Naive B cell (primary cell): ENCODE results near the gene ELOVL2. TPM values are rescaled to one million over a fixed set of nuclear protein-coding genes. Genes with fewer than 3 reads are reported as not detected.
"Not testable (repeated sequence)": the region's sequence is repeated elsewhere in the genome, so short reads cannot be mapped to it uniquely, and the experiment has no call there.

Experiments used
- ATAC-seq, 2 donors: fragments of 150-1000 bp; cut with Tn5 transposase; 2 replicates each; pipeline ENCODE4 v1.10.0; 2021; ENCODE audit warnings: low read depth in 2 of 2, mild to moderate bottlenecking in 2 of 2, moderate library complexity in 2 of 2
- DNase-seq: peaks from one replicate; pipeline ENCODE4 v3.0.0; 2022
- H3K27ac Mint-ChIP-seq, 6 donors: one replicate each; pipeline ENCODE4 v1.8.0; 2020 to 2022; ENCODE audit warnings: mild to moderate bottlenecking in 6 of 6, mixed read lengths in 6 of 6, moderate library complexity in 5 of 6, inconsistent platforms in 2 of 6
- H3K27me3 Mint-ChIP-seq, 3 donors: one replicate each; pipeline ENCODE4 v1.8.0; 2021 to 2022; ENCODE audit warnings: mixed read lengths in 3 of 3, mild to moderate bottlenecking in 1 of 3
- H3K36me3 Mint-ChIP-seq, 2 donors: one replicate each; pipeline ENCODE4 v1.8.0; 2020 to 2022; ENCODE audit warnings: mixed read lengths in 2 of 2, inconsistent platforms in 1 of 2, mild to moderate bottlenecking in 1 of 2
- H3K4me1 Mint-ChIP-seq, 3 donors: one replicate each; pipeline ENCODE4 v1.8.0; 2020 to 2022; ENCODE audit warnings: mixed read lengths in 3 of 3, inconsistent platforms in 1 of 3, mild to moderate bottlenecking in 1 of 3, moderate library complexity in 1 of 3
- H3K4me3 Mint-ChIP-seq, 8 donors: one replicate each; pipeline ENCODE4 v1.8.0; 2020 to 2022; ENCODE audit warnings: mild to moderate bottlenecking in 8 of 8, mixed read lengths in 8 of 8, moderate library complexity in 8 of 8, inconsistent platforms in 2 of 8
- H3K9me3 Mint-ChIP-seq, 7 donors: one replicate each; pipeline ENCODE4 v1.8.0; 2020 to 2022; ENCODE audit warnings: mixed read lengths in 7 of 7, mild to moderate bottlenecking in 5 of 7, inconsistent platforms in 2 of 7, moderate library complexity in 1 of 7
- polyA plus RNA-seq, 6 donors: library from polyadenylated mRNA; unstranded; fragments of 300-500 nt; fragmentation: Illumina TruSeq; gene quantifications; one replicate each; pipeline ENCODE4 v1.2.3, GENCODE V29; 2021; ENCODE audit warnings: low read depth in 6 of 6

The ELOVL2 gene
- polyA plus RNA-seq, 6 donors from 2014 or later = not detected

DNA sequence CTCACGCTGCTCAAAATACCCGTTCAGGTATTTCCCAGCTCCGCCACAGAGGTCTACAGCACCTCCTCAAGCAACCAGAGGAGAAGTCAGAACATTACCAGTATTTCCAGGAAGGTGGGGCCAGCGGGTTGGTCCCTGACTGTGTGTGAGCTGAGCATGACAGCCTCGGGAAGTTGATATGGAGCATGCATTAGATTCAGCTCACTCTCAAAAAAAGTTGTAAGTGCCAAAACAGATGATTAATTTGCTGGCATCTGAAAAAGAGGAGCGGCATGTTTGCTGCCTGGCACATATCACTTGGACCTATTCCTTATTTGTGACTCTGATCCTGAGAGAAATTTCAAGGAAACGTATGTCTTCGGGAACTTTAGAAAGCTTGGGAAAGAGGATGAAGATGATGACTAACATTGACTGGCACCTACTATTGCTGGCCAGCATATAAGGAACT is 32.3 kb downstream of the ELOVL2 start:
- DNase-seq (no peak), ATAC-seq (no peak)
- no peaks in the 10 kb centered on the region for H3K36me3 Mint-ChIP-seq
- no peak overlapping the region for H3K27ac Mint-ChIP-seq
- no peaks in the 10 kb centered on the region for H3K9me3 Mint-ChIP-seq
- no peak overlapping the region for H3K4me3 Mint-ChIP-seq
- no peaks in the 10 kb centered on the region for H3K4me1 Mint-ChIP-seq
- H3K27me3 Mint-ChIP-seq = peaks cover 6 to 36% (median 19%) of the 10 kb centered on the region in 3 donors

GRCh38 chr6:11009353-11009752 is 34.8 kb downstream of the ELOVL2 start:
- H3K9me3 Mint-ChIP-seq = no peaks in the 10 kb centered on the region
- no peak overlapping the region for H3K27ac Mint-ChIP-seq
- H3K4me1 Mint-ChIP-seq = no peaks in the 10 kb centered on the region
- H3K4me3 Mint-ChIP-seq = peak overlapping the region in 1 of 8 donors; percentile 49
- ATAC-seq (no peak), DNase-seq (no peak)
- H3K36me3 Mint-ChIP-seq = no peaks in the 10 kb centered on the region
- peaks cover 6 to 21% (median 13%) of the 10 kb centered on the region in 3 donors for H3K27me3 Mint-ChIP-seq

GRCh38 chr6:11008821-11009220 is 35.3 kb downstream of the ELOVL2 start:
- ATAC-seq (no peak), DNase-seq (no peak)
- Mint-ChIP-seq H3K27me3 (peaks cover 6 to 19% (median 10%) of the 10 kb centered on the region in 3 donors), H3K4me3 (no peak overlapping the region), H3K36me3 (no peaks in the 10 kb centered on the region), H3K4me1 (no peaks in the 10 kb centered on the region), H3K27ac (no peak overlapping the region), H3K9me3 (no peaks in the 10 kb centered on the region)

- Mint-ChIP-seq H3K4me3 (peak overlapping the region in 1 of 8 donors; percentile 44), H3K4me1 (no peaks in the 10 kb centered on the region), H3K27ac (no peak overlapping the region), H3K9me3 (no peaks in the 10 kb centered on the region), H3K36me3 (no peaks in the 10 kb centered on the region), H3K27me3 (peaks cover under 1 to 10% (median 1%) of the 10 kb centered on the region in 3 donors)
- ATAC-seq (no peak), DNase-seq (no peak)
These were observed 36.1 kb downstream of the ELOVL2 start for GRCh38 chr6:11007715-11008608.

GRCh38 chr6:11006061-11006460 is 38.0 kb downstream of the ELOVL2 start:
- Mint-ChIP-seq H3K36me3 (no peaks in the 10 kb centered on the region), H3K9me3 (no peaks in the 10 kb centered on the region), H3K27ac (no peak overlapping the region), H3K4me1 (no peaks in the 10 kb centered on the region), H3K27me3 (peaks cover 0 to 8% (median 0%) of the 10 kb centered on the region in 3 donors), H3K4me3 (no peak overlapping the region)
- no peak for DNase-seq
- no peak for ATAC-seq

DNA sequence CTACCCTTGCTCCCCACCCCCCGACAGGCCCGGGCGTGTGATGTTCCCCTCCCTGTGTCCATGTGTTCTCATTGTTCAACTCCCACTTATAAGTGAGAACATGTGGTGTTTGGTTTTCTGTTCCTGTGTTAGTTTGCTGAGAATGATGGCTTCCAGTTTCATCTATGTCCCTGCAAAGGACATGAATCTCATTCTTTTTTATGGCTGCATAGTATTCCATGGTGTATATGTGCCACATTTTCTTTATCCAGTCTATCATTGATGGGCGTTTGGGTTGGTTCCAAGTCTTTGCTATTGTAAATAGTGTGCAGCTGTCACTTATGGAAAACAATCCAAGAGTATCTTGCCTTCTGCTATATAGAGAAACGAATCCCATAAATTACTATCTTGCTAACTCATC is 40.8 kb downstream of the ELOVL2 start:
- H3K4me1 Mint-ChIP-seq, H3K9me3 Mint-ChIP-seq, DNase-seq, H3K4me3 Mint-ChIP-seq, H3K36me3 Mint-ChIP-seq, ATAC-seq, H3K27ac Mint-ChIP-seq, H3K27me3 Mint-ChIP-seq: not testable (repeated sequence)

GRCh38 chr6:11002176-11002575 is 41.9 kb downstream of the ELOVL2 start:
- Mint-ChIP-seq H3K27ac (no peak overlapping the region), H3K27me3 (no peaks in the 10 kb centered on the region), H3K4me3 (no peak overlapping the region), H3K9me3 (no peaks in the 10 kb centered on the region), H3K36me3 (no peaks in the 10 kb centered on the region), H3K4me1 (no peaks in the 10 kb centered on the region)
- DNase-seq = no peak
- ATAC-seq = no peak

GRCh38 chr6:10999994-11000393 is 44.1 kb downstream of the ELOVL2 start:
- H3K9me3 Mint-ChIP-seq = no peaks in the 10 kb centered on the region
- ATAC-seq = no peak
- peak overlapping the region in 1 of 6 donors; percentile 2 for H3K27ac Mint-ChIP-seq
- no peak overlapping the region for H3K4me3 Mint-ChIP-seq
- no peaks in the 10 kb centered on the region for H3K36me3 Mint-ChIP-seq
- DNase-seq = no peak
- no peaks in the 10 kb centered on the region for H3K27me3 Mint-ChIP-seq
- no peaks in the 10 kb centered on the region for H3K4me1 Mint-ChIP-seq

GRCh38 chr6:10995114-10995707 is 48.9 kb downstream of the ELOVL2 start:
- H3K9me3 Mint-ChIP-seq = no peaks in the 10 kb centered on the region
- H3K36me3 Mint-ChIP-seq = no peaks in the 10 kb centered on the region
- no peaks in the 10 kb centered on the region for H3K4me1 Mint-ChIP-seq
- ATAC-seq (no peak), DNase-seq (no peak)
- no peaks in the 10 kb centered on the region for H3K27me3 Mint-ChIP-seq
- no peak overlapping the region for H3K27ac Mint-ChIP-seq
- no peak overlapping the region for H3K4me3 Mint-ChIP-seq

DNA sequence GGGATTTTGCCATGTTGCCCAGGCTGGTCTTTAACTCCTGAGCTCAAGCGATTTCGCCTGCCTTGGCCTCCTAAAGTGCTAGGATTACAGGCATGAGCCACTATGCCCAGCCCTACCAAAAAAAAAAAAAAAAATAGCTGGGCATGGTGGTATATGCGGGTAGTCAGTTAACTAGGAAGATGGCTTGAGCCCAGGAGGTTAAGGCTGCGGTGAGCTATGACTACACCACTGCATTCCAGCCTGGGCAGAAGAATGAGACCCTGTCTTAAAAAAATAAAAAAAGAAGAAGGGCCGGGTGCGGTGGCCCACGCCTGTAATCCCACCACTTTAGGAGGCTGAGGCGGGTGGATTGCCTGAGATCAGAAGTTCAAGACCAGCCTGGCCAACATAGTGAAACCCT is 50.2 kb downstream of the ELOVL2 start:
- Mint-ChIP-seq H3K27ac (no peak overlapping the region), H3K36me3 (no peaks in the 10 kb centered on the region), H3K27me3 (no peaks in the 10 kb centered on the region), H3K4me3 (no peak overlapping the region), H3K4me1 (no peaks in the 10 kb centered on the region), H3K9me3 (no peaks in the 10 kb centered on the region)
- no peak for ATAC-seq
- DNase-seq = no peak

DNA sequence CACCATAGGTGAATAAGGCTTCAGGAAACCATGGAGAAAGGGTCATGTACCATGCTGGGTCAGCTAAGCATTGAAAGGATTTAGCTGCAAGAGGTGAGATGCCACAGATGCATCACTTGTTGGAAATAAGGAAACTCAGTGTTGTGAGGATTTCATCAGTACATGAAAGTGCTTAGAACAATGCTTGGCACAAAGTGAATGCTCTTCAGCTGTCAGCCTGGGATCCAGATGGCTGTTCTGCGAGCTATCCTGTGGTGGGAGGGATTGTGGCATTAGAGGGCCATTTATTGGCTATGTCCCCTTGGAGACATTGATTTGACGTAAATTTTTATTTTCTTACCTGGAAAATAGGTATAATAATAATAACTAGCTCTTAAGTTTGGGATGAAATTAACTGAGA is 53.0 kb downstream of the ELOVL2 start:
- ATAC-seq (no peak), DNase-seq (no peak)
- no peak overlapping the region for H3K4me3 Mint-ChIP-seq
- H3K27me3 Mint-ChIP-seq = peaks cover 0 to 6% (median 3%) of the 10 kb centered on the region in 3 donors
- no peaks in the 10 kb centered on the region for H3K4me1 Mint-ChIP-seq
- peaks cover 0 to 3% (median 0%) of the 10 kb centered on the region in 7 donors for H3K9me3 Mint-ChIP-seq
- H3K36me3 Mint-ChIP-seq = no peaks in the 10 kb centered on the region
- H3K27ac Mint-ChIP-seq = no peak overlapping the region

DNA sequence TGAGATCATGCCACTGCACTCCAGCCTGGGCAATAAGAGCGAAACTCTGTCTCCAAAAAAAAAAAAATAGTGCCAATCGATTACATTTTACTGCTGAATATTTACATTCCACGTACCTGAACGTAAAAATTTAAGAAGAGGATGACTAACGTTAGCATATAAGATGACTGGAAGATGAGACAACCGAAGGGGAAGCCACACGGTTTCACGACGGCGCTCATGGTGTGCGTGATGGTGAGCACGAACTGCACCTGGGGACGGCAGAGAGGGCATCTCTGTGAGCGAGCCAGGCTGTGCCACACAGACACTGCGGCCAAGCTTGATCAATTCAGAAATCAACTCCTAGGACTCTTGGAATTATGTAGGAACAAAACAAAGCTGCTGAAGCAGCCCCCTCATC is 54.5 kb downstream of the ELOVL2 start:
- Mint-ChIP-seq H3K36me3 (no peaks in the 10 kb centered on the region), H3K9me3 (peaks cover 0 to 7% (median 2%) of the 10 kb centered on the region in 7 donors), H3K4me1 (no peaks in the 10 kb centered on the region), H3K27me3 (peaks cover 0 to 6% (median 3%) of the 10 kb centered on the region in 3 donors), H3K4me3 (no peak overlapping the region), H3K27ac (no peak overlapping the region)
- DNase-seq (no peak), ATAC-seq (no peak)

DNA sequence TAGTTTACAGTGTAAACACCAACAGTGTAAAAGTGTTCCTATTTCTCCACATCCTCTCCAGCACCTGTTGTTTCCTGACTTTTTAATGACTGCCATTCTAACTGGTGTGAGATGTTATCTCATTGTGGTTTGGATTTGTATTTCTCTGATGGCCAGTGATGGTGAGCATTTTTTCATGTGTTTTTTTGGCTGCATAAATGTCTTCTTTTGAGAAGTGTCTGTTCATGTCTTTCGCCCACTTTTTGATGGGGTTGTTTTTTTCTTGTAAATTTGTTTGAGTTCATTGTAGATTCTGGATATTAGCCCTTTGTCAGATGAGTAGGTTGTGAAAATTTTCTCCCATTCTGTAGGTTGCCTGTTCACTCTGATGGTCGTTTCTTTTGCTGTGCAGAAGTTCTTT is 59.1 kb downstream of the ELOVL2 start:
- H3K27me3 Mint-ChIP-seq, H3K36me3 Mint-ChIP-seq, H3K27ac Mint-ChIP-seq, H3K9me3 Mint-ChIP-seq, DNase-seq, ATAC-seq, H3K4me3 Mint-ChIP-seq, H3K4me1 Mint-ChIP-seq: not testable (repeated sequence)

- Mint-ChIP-seq H3K4me1 (no peaks in the 10 kb centered on the region), H3K36me3 (peaks cover 0 to 5% of the 10 kb centered on the region in 2 donors), H3K27me3 (peaks cover 0 to 6% (median 0%) of the 10 kb centered on the region in 3 donors), H3K4me3 (no peak overlapping the region), H3K9me3 (peaks cover 0 to 11% (median 4%) of the 10 kb centered on the region in 7 donors), H3K27ac (no peak overlapping the region)
- ATAC-seq = no peak
- DNase-seq = no peak
These were observed 62.7 kb downstream of the ELOVL2 start for GRCh38 chr6:10981409-10981808.
